HepG2 (cell line): ENCODE data around the gene MRPL18. TPM values are rescaled to one million over a fixed set of nuclear protein-coding genes. Genes with fewer than 3 reads are reported as not detected.
A peak's percentile ranks its signal among the peaks of the same experiment; 100 is the strongest.

Source experiments
- ATF5 ChIP-seq: sonication (generic); formaldehyde crosslinking; IDR thresholded peaks from 2 replicates; pipeline ENCODE4 v1.4.0; 2020; ENCODE audit warnings: mild to moderate bottlenecking, low read depth, missing genetic modification reagents
- BHLHE40 ChIP-seq: IDR thresholded peaks from 2 replicates; pipeline ENCODE4 v1.6.1; 2011; ENCODE audit warnings: low read length, improper control_type of control experiment
- CEBPZ ChIP-seq: IDR thresholded peaks from 2 replicates; pipeline ENCODE4 v1.6.1; 2012; ENCODE audit warnings: low read length, improper control_type of control experiment
- MAFK ChIP-seq, 2 experiments: IDR thresholded peaks in 1 of 2; conservative IDR thresholded peaks in 1 of 2; 2 replicates each; pipeline ENCODE4 v1.6.1; 2011; ENCODE audit warnings: improper control_type of control experiment in 2 of 2, low read length in 2 of 2
- NR0B2 ChIP-seq: sonication (generic); formaldehyde crosslinking; IDR thresholded peaks from 2 replicates; pipeline ENCODE4 v1.4.0; 2020; ENCODE audit warnings: mild to moderate bottlenecking, missing genetic modification reagents
- PRMT3 ChIP-seq: sonication (generic); formaldehyde crosslinking; IDR thresholded peaks from 2 replicates; pipeline ENCODE4 v1.8.1; 2022; ENCODE audit warnings: low read depth, mild to moderate bottlenecking, moderate library complexity, missing genetic modification reagents, borderline replicate concordance
- RFX5 ChIP-seq: IDR thresholded peaks from 2 replicates; pipeline ENCODE4 v1.6.1; 2011; ENCODE audit warnings: low read depth, low read length, improper control_type of control experiment
- TRAFD1 ChIP-seq: sonication (generic); formaldehyde crosslinking; IDR thresholded peaks from 2 replicates; pipeline ENCODE4 v1.5.1; 2020; ENCODE audit warnings: missing genetic modification reagents, mild to moderate bottlenecking, borderline replicate concordance
- ZBTB14 ChIP-seq: sonication (generic); formaldehyde crosslinking; IDR thresholded peaks from 2 replicates; pipeline ENCODE4 v1.4.0; 2020; ENCODE audit warnings: missing genetic modification reagents
- ZNF251 ChIP-seq: sonication (generic); formaldehyde crosslinking; IDR thresholded peaks from 2 replicates; pipeline ENCODE4 v1.9.0; 2021; ENCODE audit warnings: mild to moderate bottlenecking, missing genetic modification reagents
- ZNF275 ChIP-seq: sonication (generic); formaldehyde crosslinking; IDR thresholded peaks from 2 replicates; pipeline ENCODE4 v1.8.0; 2022; ENCODE audit warnings: missing genetic modification reagents, mild to moderate bottlenecking, inconsistent platforms, borderline replicate concordance
- ZNF619 ChIP-seq: sonication (generic); formaldehyde crosslinking; IDR thresholded peaks from 2 replicates; pipeline ENCODE4 v1.4.0; 2020; ENCODE audit warnings: mild to moderate bottlenecking, missing genetic modification reagents
- ZNF687 ChIP-seq: sonication (generic); formaldehyde crosslinking; IDR thresholded peaks from 2 replicates; pipeline ENCODE4 v1.5.1; 2020; ENCODE audit warnings: mild to moderate bottlenecking, missing genetic modification reagents, moderate library complexity
- polyA plus RNA-seq, 8 experiments: library from polyadenylated mRNA; depleted of rRNA in 3 of 8; stranded (reverse) in 7 of 8; unstranded in 1 of 8; fragments of >200 nt; fragmentation: Illumina TruSeq in 4 of 8; extraction: Trizol in 4 of 8; gene quantifications; 2 replicates each; pipeline versions ENCODE4 v1.2.1 to v1.2.3, GENCODE V29; 2011 to 2016; ENCODE audit warnings: low read depth in 4 of 8, missing spikeins in 1 of 8, mixed read lengths in 1 of 8; ENCODE audit not compliant: insufficient read depth in 1 of 8
- total RNA-seq, 5 experiments: library from RNA; depleted of rRNA; stranded (reverse); fragments of >200 nt; fragmentation: Illumina TruSeq; extraction: Trizol; gene quantifications; 2 replicates each; pipeline ENCODE4 v1.2.3, GENCODE V29; 2016; ENCODE audit warnings: low read depth in 1 of 5

The MRPL18 gene
- total and polyA plus RNA-seq, 2 of the 13 experiments (the other 11 are each of a cell fraction or from before 2014, with no cell fraction given), result 85.6 to 176 TPM

- TF ChIP-seq CEBPZ, result no peak
- TF ChIP-seq ZNF251 (CRISPR knock-in tag), result no peak
- TF ChIP-seq MAFK (conservative IDR thresholded peaks at IDR 0.05 in 1 of 2, IDR thresholded peaks at IDR 0.05 in 1 of 2; ENCODE audit: low read length in 2 of 2), result 0 out of 4 replicates have a peak, but pooled peaks of 1 of the 2 experiments have one; percentile 7
- no peak for TF ChIP-seq TRAFD1 (CRISPR knock-in tag)
- TF ChIP-seq BHLHE40, result peak; percentile 41; the same call in 1 of the 2 replicates
- TF ChIP-seq RFX5, result peak; percentile 50; the same call in 1 of the 2 replicates
- TF ChIP-seq ZNF619 (CRISPR knock-in tag), result no peak; the same call in 1 of the 2 replicates
- no peak for TF ChIP-seq ZNF275 (CRISPR knock-in tag)
- peak; percentile 70 for TF ChIP-seq NR0B2 (CRISPR knock-in tag)
- TF ChIP-seq ZNF687, result peak; percentile 91
- 0 out of 2 replicates have a peak, but pooled peaks have one; percentile 5 for TF ChIP-seq ZBTB14 (CRISPR knock-in tag)
- TF ChIP-seq ATF5 (CRISPR knock-in tag), result peak; percentile 86; the same call in 1 of the 2 replicates
- TF ChIP-seq PRMT3, result no peak
Observed at GRCh38 chr6:159789377-159790148, 704 bp upstream of the MRPL18 start, which contains the start of gene TCP1 (continued).
